Measurements from ENCODE around the gene SERPINA6.

SERPINA6 gene

DNA sequence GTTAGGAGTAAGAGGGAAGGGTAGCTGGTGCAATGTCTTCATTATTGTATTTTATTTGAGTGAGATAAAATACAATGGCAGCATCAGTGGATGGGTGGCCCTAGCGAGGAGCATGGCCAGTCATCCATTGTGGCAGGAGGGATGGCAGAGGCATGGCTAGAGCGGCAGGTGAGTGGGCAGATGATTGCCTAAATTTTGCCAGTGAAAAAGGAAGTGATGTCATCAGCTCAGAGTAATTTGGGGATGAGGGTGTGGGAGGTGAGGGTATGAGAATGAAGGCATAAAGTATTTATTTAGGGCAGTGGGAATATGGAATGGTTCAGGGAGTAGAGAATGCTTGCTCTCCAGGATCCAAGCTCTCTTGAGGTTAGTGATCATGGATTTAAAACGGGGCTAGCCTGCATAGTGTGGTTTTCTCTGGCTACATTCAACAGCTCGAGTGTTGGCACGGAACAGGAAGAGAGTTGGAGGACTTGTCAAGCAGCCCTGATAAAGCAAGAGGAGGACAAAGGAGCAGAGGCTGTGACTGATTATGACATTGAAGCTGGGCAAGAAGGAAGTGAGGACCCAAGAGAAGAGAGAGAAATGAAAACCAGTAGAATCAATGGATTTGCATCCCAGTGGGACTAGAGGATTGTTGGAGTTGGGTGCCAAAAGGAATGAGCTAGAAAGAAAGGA, 18.7 kb upstream of the SERPINA6 start:
- H3K27ac ChIP-seq (ENCODE audit: low read depth in 2 of 2, low read length in 2 of 2) = peak overlapping the region; percentile 65 to 71

GRCh38 chr14:94340533-94340932, 17.4 kb upstream of the SERPINA6 start:
- Histone ChIP-seq H3K4me1 (ENCODE audit: control insufficient read depth in 2 of 2, insufficient read depth in 2 of 2, low read length in 2 of 2) (peaks cover 10 to 13% of the 10 kb centered on the region in 2 donors), H3K27me3 (ENCODE audit: control insufficient read depth in 2 of 2, insufficient read depth in 2 of 2, low read length in 2 of 2) (no peaks in the 10 kb centered on the region), H3K27ac (ENCODE audit: low read depth in 2 of 2, low read length in 2 of 2) (no peak overlapping the region), H3K9ac (ENCODE audit: low read depth in 1 of 2, low read length in 2 of 2) (no peak overlapping the region), H3K4me3 (ENCODE audit: low read length in 2 of 2) (no peak overlapping the region), H3K36me3 (ENCODE audit: control insufficient read depth in 2 of 2, insufficient read depth in 2 of 2, low read length in 2 of 2) (no peaks in the 10 kb centered on the region), H3K9me3 (ENCODE audit: control insufficient read depth in 2 of 2, low read length in 2 of 2) (no peaks in the 10 kb centered on the region)

More for the DNA sequence above, 18.7 kb upstream of the SERPINA6 start:
- H3K27me3 ChIP-seq (ENCODE audit: control insufficient read depth in 2 of 2, insufficient read depth in 2 of 2, low read length in 2 of 2) = no peaks in the 10 kb centered on the region
- peak overlapping the region; percentile 9 to 20 for H3K9ac ChIP-seq (ENCODE audit: low read depth in 1 of 2, low read length in 2 of 2)
- no peaks in the 10 kb centered on the region for H3K9me3 ChIP-seq (ENCODE audit: control insufficient read depth in 2 of 2, low read length in 2 of 2)
- peak overlapping the region in 1 of 2 donors; percentile 34 for H3K4me3 ChIP-seq (ENCODE audit: low read length in 2 of 2)
- H3K4me1 ChIP-seq (ENCODE audit: control insufficient read depth in 2 of 2, insufficient read depth in 2 of 2, low read length in 2 of 2) = peaks cover 10 to 13% of the 10 kb centered on the region in 2 donors
- H3K36me3 ChIP-seq (ENCODE audit: control insufficient read depth in 2 of 2, insufficient read depth in 2 of 2, low read length in 2 of 2) = no peaks in the 10 kb centered on the region

DNA sequence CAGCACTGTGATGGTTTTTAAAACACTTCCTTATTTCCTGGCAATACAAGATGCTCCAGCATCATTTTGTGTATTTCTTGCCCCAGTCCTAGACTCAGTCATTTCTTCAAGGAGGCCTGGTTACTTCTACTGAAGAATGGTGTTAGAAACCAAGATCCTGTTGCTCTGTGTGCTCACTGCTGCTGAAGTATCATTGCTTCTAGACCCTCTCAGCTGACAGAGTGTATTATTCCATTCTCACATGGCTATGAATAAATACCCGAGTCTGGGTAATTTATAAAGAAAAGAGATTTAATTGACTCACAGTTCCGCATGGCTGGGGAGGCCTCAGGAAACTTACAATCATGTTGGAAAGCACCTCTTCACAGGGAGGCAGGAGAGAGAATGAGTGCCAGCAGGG, 14.9 kb upstream of the SERPINA6 start:
- H3K36me3 ChIP-seq (ENCODE audit: control insufficient read depth in 2 of 2, insufficient read depth in 2 of 2, low read length in 2 of 2) = no peaks in the 10 kb centered on the region
- no peaks in the 10 kb centered on the region for H3K27me3 ChIP-seq (ENCODE audit: control insufficient read depth in 2 of 2, insufficient read depth in 2 of 2, low read length in 2 of 2)
- H3K27ac ChIP-seq (ENCODE audit: low read depth in 2 of 2, low read length in 2 of 2) = no peak overlapping the region
- H3K4me3 ChIP-seq (ENCODE audit: low read length in 2 of 2) = no peak overlapping the region
- no peak overlapping the region for H3K9ac ChIP-seq (ENCODE audit: low read depth in 1 of 2, low read length in 2 of 2)
- H3K4me1 ChIP-seq (ENCODE audit: control insufficient read depth in 2 of 2, insufficient read depth in 2 of 2, low read length in 2 of 2) = peaks cover 10 to 13% of the 10 kb centered on the region in 2 donors
- no peaks in the 10 kb centered on the region for H3K9me3 ChIP-seq (ENCODE audit: control insufficient read depth in 2 of 2, low read length in 2 of 2)

DNA sequence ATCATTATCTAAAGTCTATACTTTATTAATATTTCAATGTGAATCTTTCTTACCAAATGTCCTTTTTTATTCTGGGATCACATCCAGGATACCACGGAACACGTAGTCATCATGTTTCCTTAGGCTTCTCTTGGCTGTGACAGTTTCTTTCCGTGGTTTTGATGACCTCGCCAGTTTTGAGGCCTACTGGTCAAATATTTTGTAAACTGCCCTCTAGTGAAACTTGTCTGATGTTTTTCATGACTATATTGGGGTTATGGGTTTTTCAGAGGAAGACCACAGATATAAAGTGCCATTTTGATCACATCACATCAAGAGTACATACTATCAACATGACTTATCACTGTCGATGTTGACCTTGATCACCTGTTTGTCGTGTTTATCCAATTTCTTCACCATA, 14.1 kb upstream of the SERPINA6 start:
- H3K36me3 ChIP-seq (ENCODE audit: control insufficient read depth in 2 of 2, insufficient read depth in 2 of 2, low read length in 2 of 2) = no peaks in the 10 kb centered on the region
- no peaks in the 10 kb centered on the region for H3K27me3 ChIP-seq (ENCODE audit: control insufficient read depth in 2 of 2, insufficient read depth in 2 of 2, low read length in 2 of 2)
- H3K9me3 ChIP-seq (ENCODE audit: control insufficient read depth in 2 of 2, low read length in 2 of 2) = no peaks in the 10 kb centered on the region
- H3K4me3 ChIP-seq (ENCODE audit: low read length in 2 of 2) = no peak overlapping the region
- peaks cover 6 to 7% of the 10 kb centered on the region in 2 donors for H3K4me1 ChIP-seq (ENCODE audit: control insufficient read depth in 2 of 2, insufficient read depth in 2 of 2, low read length in 2 of 2)
- no peak overlapping the region for H3K27ac ChIP-seq (ENCODE audit: low read depth in 2 of 2, low read length in 2 of 2)
- no peak overlapping the region for H3K9ac ChIP-seq (ENCODE audit: low read depth in 1 of 2, low read length in 2 of 2)

GRCh38 chr14:94334872-94335271, 11.7 kb upstream of the SERPINA6 start:
- H3K4me3 ChIP-seq (ENCODE audit: low read length in 2 of 2) = no peak overlapping the region
- no peaks in the 10 kb centered on the region for H3K9me3 ChIP-seq (ENCODE audit: control insufficient read depth in 2 of 2, low read length in 2 of 2)
- no peaks in the 10 kb centered on the region for H3K4me1 ChIP-seq (ENCODE audit: control insufficient read depth in 2 of 2, insufficient read depth in 2 of 2, low read length in 2 of 2)
- H3K27ac ChIP-seq (ENCODE audit: low read depth in 2 of 2, low read length in 2 of 2) = no peak overlapping the region
- H3K27me3 ChIP-seq (ENCODE audit: control insufficient read depth in 2 of 2, insufficient read depth in 2 of 2, low read length in 2 of 2) = no peaks in the 10 kb centered on the region
- H3K36me3 ChIP-seq (ENCODE audit: control insufficient read depth in 2 of 2, insufficient read depth in 2 of 2, low read length in 2 of 2) = no peaks in the 10 kb centered on the region
- no peak overlapping the region for H3K9ac ChIP-seq (ENCODE audit: low read depth in 1 of 2, low read length in 2 of 2)

- Histone ChIP-seq H3K9me3 (ENCODE audit: control insufficient read depth in 2 of 2, low read length in 2 of 2) (no peaks in the 10 kb centered on the region), H3K4me1 (ENCODE audit: control insufficient read depth in 2 of 2, insufficient read depth in 2 of 2, low read length in 2 of 2) (no peaks in the 10 kb centered on the region), H3K27ac (ENCODE audit: low read depth in 2 of 2, low read length in 2 of 2) (no peak overlapping the region), H3K9ac (ENCODE audit: low read depth in 1 of 2, low read length in 2 of 2) (no peak overlapping the region), H3K4me3 (ENCODE audit: low read length in 2 of 2) (no peak overlapping the region), H3K36me3 (ENCODE audit: control insufficient read depth in 2 of 2, insufficient read depth in 2 of 2, low read length in 2 of 2) (no peaks in the 10 kb centered on the region), H3K27me3 (ENCODE audit: control insufficient read depth in 2 of 2, insufficient read depth in 2 of 2, low read length in 2 of 2) (no peaks in the 10 kb centered on the region)
Observed at GRCh38 chr14:94332587-94332986, 9.5 kb upstream of the SERPINA6 start.

GRCh38 chr14:94332063-94332583, 9.0 kb upstream of the SERPINA6 start:
- Histone ChIP-seq H3K27me3 (ENCODE audit: control insufficient read depth in 2 of 2, insufficient read depth in 2 of 2, low read length in 2 of 2) (no peaks in the 10 kb centered on the region), H3K36me3 (ENCODE audit: control insufficient read depth in 2 of 2, insufficient read depth in 2 of 2, low read length in 2 of 2) (no peaks in the 10 kb centered on the region), H3K9me3 (ENCODE audit: control insufficient read depth in 2 of 2, low read length in 2 of 2) (no peaks in the 10 kb centered on the region), H3K4me1 (ENCODE audit: control insufficient read depth in 2 of 2, insufficient read depth in 2 of 2, low read length in 2 of 2) (no peaks in the 10 kb centered on the region), H3K27ac (ENCODE audit: low read depth in 2 of 2, low read length in 2 of 2) (no peak overlapping the region), H3K9ac (ENCODE audit: low read depth in 1 of 2, low read length in 2 of 2) (no peak overlapping the region), H3K4me3 (ENCODE audit: low read length in 2 of 2) (no peak overlapping the region)

DNA sequence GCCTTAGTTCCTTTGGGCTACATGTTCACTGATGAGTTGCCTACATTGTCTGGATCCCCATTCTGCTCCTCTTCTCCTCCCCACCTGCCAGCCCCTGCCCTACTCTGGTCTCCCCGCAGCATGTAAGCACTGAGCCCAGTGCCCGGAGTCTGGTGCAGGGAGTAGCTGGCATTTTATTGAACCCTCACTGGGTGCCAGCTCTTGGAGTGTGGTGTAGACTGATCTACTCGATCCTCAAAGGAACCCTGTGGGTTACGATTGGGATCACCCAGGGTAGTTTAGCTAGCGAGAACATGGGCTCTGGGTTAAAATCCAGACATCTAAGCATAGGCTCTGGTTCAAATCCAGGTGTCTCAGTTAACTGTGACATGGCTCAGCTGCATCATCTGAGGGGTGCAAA, 8.3 kb upstream of the SERPINA6 start:
- H3K9me3 ChIP-seq (ENCODE audit: control insufficient read depth in 2 of 2, low read length in 2 of 2) = no peaks in the 10 kb centered on the region
- H3K4me1 ChIP-seq (ENCODE audit: control insufficient read depth in 2 of 2, insufficient read depth in 2 of 2, low read length in 2 of 2) = no peaks in the 10 kb centered on the region
- H3K4me3 ChIP-seq (ENCODE audit: low read length in 2 of 2) = no peak overlapping the region
- H3K27me3 ChIP-seq (ENCODE audit: control insufficient read depth in 2 of 2, insufficient read depth in 2 of 2, low read length in 2 of 2) = no peaks in the 10 kb centered on the region
- H3K27ac ChIP-seq (ENCODE audit: low read depth in 2 of 2, low read length in 2 of 2) = no peak overlapping the region
- no peak overlapping the region for H3K9ac ChIP-seq (ENCODE audit: low read depth in 1 of 2, low read length in 2 of 2)
- H3K36me3 ChIP-seq (ENCODE audit: control insufficient read depth in 2 of 2, insufficient read depth in 2 of 2, low read length in 2 of 2) = no peaks in the 10 kb centered on the region

DNA sequence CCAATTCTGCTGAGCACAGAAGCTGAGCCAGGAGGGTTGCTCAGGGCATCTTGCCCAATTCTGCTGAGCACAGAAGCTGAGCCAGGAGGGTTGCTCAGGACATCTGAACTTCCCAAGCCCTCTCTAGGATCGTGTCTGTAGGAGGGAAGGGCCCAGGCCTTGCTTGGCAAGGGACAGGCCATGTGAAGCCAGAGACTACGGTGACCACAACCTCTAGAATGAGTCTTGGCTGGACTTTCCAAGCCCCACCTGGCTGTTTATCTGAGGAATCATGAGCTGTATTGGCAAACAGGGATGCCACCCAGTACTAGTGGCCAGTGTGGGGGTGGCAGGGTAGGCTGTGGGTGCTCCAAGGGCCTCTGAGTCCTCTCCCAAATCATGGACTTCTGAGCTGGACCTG, 7.7 kb upstream of the SERPINA6 start:
- H3K27me3 ChIP-seq (ENCODE audit: control insufficient read depth in 2 of 2, insufficient read depth in 2 of 2, low read length in 2 of 2) = no peaks in the 10 kb centered on the region
- H3K9me3 ChIP-seq (ENCODE audit: control insufficient read depth in 2 of 2, low read length in 2 of 2) = no peaks in the 10 kb centered on the region
- H3K4me1 ChIP-seq (ENCODE audit: control insufficient read depth in 2 of 2, insufficient read depth in 2 of 2, low read length in 2 of 2) = no peaks in the 10 kb centered on the region
- H3K4me3 ChIP-seq (ENCODE audit: low read length in 2 of 2) = no peak overlapping the region
- H3K9ac ChIP-seq (ENCODE audit: low read depth in 1 of 2, low read length in 2 of 2) = no peak overlapping the region
- H3K27ac ChIP-seq (ENCODE audit: low read depth in 2 of 2, low read length in 2 of 2) = no peak overlapping the region
- no peaks in the 10 kb centered on the region for H3K36me3 ChIP-seq (ENCODE audit: control insufficient read depth in 2 of 2, insufficient read depth in 2 of 2, low read length in 2 of 2)

GRCh38 chr14:94330432-94330831, 7.3 kb upstream of the SERPINA6 start:
- Histone ChIP-seq H3K4me1 (ENCODE audit: control insufficient read depth in 2 of 2, insufficient read depth in 2 of 2, low read length in 2 of 2) (no peaks in the 10 kb centered on the region), H3K9ac (ENCODE audit: low read depth in 1 of 2, low read length in 2 of 2) (no peak overlapping the region), H3K36me3 (ENCODE audit: control insufficient read depth in 2 of 2, insufficient read depth in 2 of 2, low read length in 2 of 2) (no peaks in the 10 kb centered on the region), H3K27me3 (ENCODE audit: control insufficient read depth in 2 of 2, insufficient read depth in 2 of 2, low read length in 2 of 2) (no peaks in the 10 kb centered on the region), H3K9me3 (ENCODE audit: control insufficient read depth in 2 of 2, low read length in 2 of 2) (no peaks in the 10 kb centered on the region), H3K4me3 (ENCODE audit: low read length in 2 of 2) (no peak overlapping the region), H3K27ac (ENCODE audit: low read depth in 2 of 2, low read length in 2 of 2) (no peak overlapping the region)

All from mucosa of rectum (tissue), 2 donors.